GM21381 (cell line): ENCODE measurements around the gene TBCD.

ENCODE experiments used
- ATAC-seq: cut with Tn5 transposase; IDR thresholded peaks from one replicate; pipeline ENCODE4 v1.9.1; 2021; ENCODE audit warnings: mild to moderate bottlenecking, moderate library complexity; ENCODE audit not compliant: unreplicated experiment

The TBCD gene

GRCh38 chr17:82932518-82933310 is 180.8 kb downstream of the TBCD start:
- ATAC-seq = no peak

- no peak for ATAC-seq
These were observed 182.0 kb downstream of the TBCD start for GRCh38 chr17:82933911-82934310.

GRCh38 chr17:82935966-82936767 is 184.3 kb downstream of the TBCD start:
- no peak for ATAC-seq

- no peak for ATAC-seq
These were observed 184.9 kb downstream of the TBCD start for GRCh38 chr17:82936768-82937171.

GRCh38 chr17:82937411-82938371 is 185.8 kb downstream of the TBCD start:
- no peak for ATAC-seq

GRCh38 chr17:82938486-82938872 is 186.6 kb downstream of the TBCD start:
- no peak for ATAC-seq

- ATAC-seq = no peak
These were observed 187.2 kb downstream of the TBCD start for GRCh38 chr17:82938873-82939620.

- no peak for ATAC-seq
These were observed 187.8 kb downstream of the TBCD start for GRCh38 chr17:82939621-82940135.

- ATAC-seq = no peak
These were observed 188.6 kb downstream of the TBCD start for GRCh38 chr17:82940226-82941020.

GRCh38 chr17:82941021-82942001 is 189.4 kb downstream of the TBCD start:
- ATAC-seq = no peak

GRCh38 chr17:82942166-82943130 is 190.6 kb downstream of the TBCD start:
- ATAC-seq = no peak

- no peak for ATAC-seq
These were observed 191.5 kb downstream of the TBCD start for GRCh38 chr17:82943339-82943738.

- no peak for ATAC-seq
These were observed 191.9 kb downstream of the TBCD start for GRCh38 chr17:82943751-82944150.

GRCh38 chr17:82944990-82945389 is 193.1 kb downstream of the TBCD start:
- ATAC-seq = no peak

- ATAC-seq = no peak
These were observed 194.2 kb downstream of the TBCD start for GRCh38 chr17:82946081-82946480.

- no peak for ATAC-seq
These were observed 195.5 kb downstream of the TBCD start for GRCh38 chr17:82947051-82947991.
